Panc1 (cell line): Measurements from ENCODE around the gene XPNPEP3. TPM values are rescaled to one million over a fixed set of nuclear protein-coding genes. Genes with fewer than 3 reads are reported as not detected.

Experiments used
- ATAC-seq: fragments of 200-7000 bp; cut with Tn5 transposase; 2 replicates; pipeline ENCODE4 v1.9.1; 2020; ENCODE audit warnings: mild to moderate bottlenecking, moderate library complexity
- Bru-seq: library from RNA; stranded (reverse); fragments of 400-500 nt; gene quantifications from one replicate; lab custom pipeline; 2021; lab: Mats Ljungman, UMichigan
- BruChase-seq, 2 experiments: library from RNA; stranded (reverse); fragments of 400-500 nt; gene quantifications; one replicate each; lab custom pipeline; 2021; lab: Mats Ljungman, UMichigan
- BruUV-seq: library from RNA; stranded (reverse); fragments of 400-500 nt; replicated peaks from 2 replicates; lab custom pipeline; 2021; lab: Mats Ljungman, UMichigan
- CTCF ChIA-PET: fragments of 300-600 bp; sonication (Branson Sonifier 250); formaldehyde crosslinking; loops from one replicate; lab custom pipeline; 2022; ENCODE audit warnings: antibody characterized with exemption; lab: Charles Lee
- POLR2A ChIA-PET: fragments of 300-600 bp; sonication (Branson Sonifier 250); formaldehyde crosslinking; loops from one replicate; lab custom pipeline; 2022; ENCODE audit warnings: antibody characterized with exemption; lab: Charles Lee
- DNase-seq: peaks from one replicate; pipeline ENCODE4 v3.0.0-alpha.2; 2010; ENCODE audit warnings: low read depth, low spot score
- H3K27ac ChIP-seq: 2 replicates; pipeline ENCODE4 v1.5.1; 2011; ENCODE audit warnings: mild to moderate bottlenecking, low read length, inconsistent platforms
- H3K27me3 ChIP-seq: fragments of 200-500 bp; sonication (Bioruptor generic); 2 replicates; pipeline ENCODE4 v1.6.0; 2014; ENCODE audit warnings: low read length, inconsistent platforms; ENCODE audit not compliant: control insufficient read depth, insufficient read depth
- H3K36me3 ChIP-seq: fragments of 200-500 bp; sonication (Bioruptor generic); 2 replicates; pipeline ENCODE4 v1.5.1; 2014; ENCODE audit warnings: inconsistent platforms, mild to moderate bottlenecking, low read length, moderate library complexity; ENCODE audit not compliant: control insufficient read depth, insufficient read depth
- H3K4me1 ChIP-seq: 2 replicates; pipeline ENCODE4 v1.5.1; 2011; ENCODE audit warnings: inconsistent platforms, mild to moderate bottlenecking, low read length, moderate library complexity; ENCODE audit not compliant: control insufficient read depth, insufficient read depth
- H3K4me3 ChIP-seq, 2 experiments: 2 replicates each; pipeline ENCODE4 v1.5.1; 2011 to 2012; ENCODE audit warnings: low read depth in 2 of 2, low read length in 2 of 2, mild to moderate bottlenecking in 2 of 2, inconsistent platforms in 1 of 2, moderate library complexity in 1 of 2
- H3K9me3 ChIP-seq: fragments of 200-500 bp; sonication (Bioruptor generic); 2 replicates; pipeline ENCODE4 v1.5.1; 2014; ENCODE audit warnings: low read depth, mild to moderate bottlenecking, inconsistent platforms, low read length, moderate library complexity; ENCODE audit not compliant: control insufficient read depth, insufficient read depth
- CTCF ChIP-seq: fragments of 450-650 bp; IDR thresholded peaks from 2 replicates; pipeline ENCODE4 v1.5.1; 2017; ENCODE audit warnings: mild to moderate bottlenecking
- POLR2AphosphoS5 ChIP-seq: IDR thresholded peaks from 2 replicates; pipeline ENCODE4 v1.6.1; 2012; ENCODE audit warnings: mild to moderate bottlenecking, low read depth, low read length, moderate library complexity
- REST ChIP-seq, 2 experiments: IDR thresholded peaks; 2 replicates each; pipeline ENCODE4 v1.6.1; 2011 to 2012; ENCODE audit warnings: low read depth in 2 of 2, control low read depth in 1 of 2, low read length in 1 of 2, mild to moderate bottlenecking in 1 of 2, moderate library complexity in 1 of 2; ENCODE audit not compliant: insufficient read depth in 1 of 2
- SIN3A ChIP-seq: IDR thresholded peaks from 2 replicates; pipeline ENCODE4 v1.6.1; 2012; ENCODE audit warnings: low read depth, mild to moderate bottlenecking, low read length, moderate library complexity, borderline replicate concordance; ENCODE audit not compliant: insufficient read depth
- TCF7L2 ChIP-seq: IDR thresholded peaks from 2 replicates; pipeline ENCODE4 v1.6.1; 2011; ENCODE audit warnings: mild to moderate bottlenecking, low read depth, low read length, inconsistent platforms
- in situ Hi-C: cut with HindIII; loops from 2 replicates; pipeline ENCODE4 v1.10.0; 2016; ENCODE audit warnings: low sequenced_read_pairs, low pct_unique_long_range_greater_than_20kb
- intact Hi-C: fragments of 100-400 bp; cut with micrococcal nuclease; formaldehyde crosslinking; loops from one replicate; pipeline ENCODE4 v1.10.0; 2022; ENCODE audit not compliant: unreplicated experiment
- long read RNA-seq: library from polyadenylated mRNA; unstranded; transcript quantifications from one replicate; pipeline ENCODE4 v2.0.0, GENCODE V29; 2021; ENCODE audit not compliant: unreplicated experiment
- polyA plus RNA-seq: library from polyadenylated mRNA; unstranded; fragments of >200 nt; gene quantifications from one replicate; pipeline ENCODE4 v1.2.1, GENCODE V29; 2012; ENCODE audit warnings: missing spikeins; ENCODE audit not compliant: insufficient read length
- total RNA-seq: library from RNA; stranded (reverse); gene quantifications from one replicate; pipeline ENCODE4 v1.2.1, GENCODE V29; 2021; ENCODE audit not compliant: unreplicated experiment

The XPNPEP3 gene
- total RNA-seq (21.0 TPM), Bru-seq, nascent RNA (percentile 70 among the genes with signal in this experiment), BruChase-seq, experiment 1, labeled RNA remaining after a 2-hour chase (percentile 71 among the genes with signal in this experiment), BruChase-seq, experiment 2, labeled RNA remaining after a 6-hour chase (percentile 83 among the genes with signal in this experiment)
- 8.2 TPM for polyA plus RNA-seq
- long read RNA-seq, full-length matches to known transcripts, result 5 of 19 reads
- long read RNA-seq, partial matches to known transcripts, result 2 of 19 reads
- long read RNA-seq, other reads (novel, unspliced or antisense), result 12 of 19 reads

- no peaks in the 10 kb centered on the region for H3K27me3 ChIP-seq
- BruUV-seq, result no TSS peak
- in situ Hi-C loops, result no loop called here
- POLR2A ChIA-PET, result interaction anchor here (0.5 to 0.6 kb wide), 6 partner anchors 10 to 161 kb away, joined by 3 to 7 read pairs (median 4); no protein-coding TSS in a partner anchor
- ATAC-seq, result peak; percentile 98
- intact Hi-C loops, result no loop called here
- peak within 1 kb of the TSS; percentile 86 for H3K27ac ChIP-seq
- H3K36me3 ChIP-seq, result peaks cover 7% of the 10 kb centered on the region
- peak within 1 kb of the TSS; percentile 66 to 84 for H3K4me3 ChIP-seq
- no peaks in the 10 kb centered on the region for H3K9me3 ChIP-seq
- peak; percentile 82 for DNase-seq
- CTCF ChIA-PET, result no interaction called here
- H3K4me1 ChIP-seq, result peaks cover 29% of the 10 kb centered on the region
- TF ChIP-seq SIN3A, result peak; percentile 83; the same call in 1 of the 2 replicates
- no peak for TF ChIP-seq TCF7L2
- TF ChIP-seq REST (IDR thresholded peaks at IDR 0.05; ENCODE audit: insufficient read depth in 1 of 2, low read depth in 2 of 2, low read length in 1 of 2), result no peak
- peak; percentile 51; the same call in 1 of the 2 replicates for TF ChIP-seq POLR2AphosphoS5
Observed at GRCh38 chr22:40856513-40857308, at the start of gene XPNPEP3, which contains the start of gene ST13. XPNPEP3 (plus strand) TSS chr22:40857148; CDS start chr22:40857182, 34 bp downstream. ST13 (minus strand) TSS chr22:40856639; CDS start chr22:40856540, 99 bp downstream.

GRCh38 chr22:40808018-40808841 is 48.7 kb upstream of the XPNPEP3 start:
- Histone ChIP-seq H3K4me3 (no peak overlapping the region), H3K36me3 (no peaks in the 10 kb centered on the region), H3K4me1 (no peaks in the 10 kb centered on the region), H3K9me3 (no peaks in the 10 kb centered on the region), H3K27me3 (no peaks in the 10 kb centered on the region), H3K27ac (no peak overlapping the region)
- TF ChIP-seq POLR2AphosphoS5, result no peak
- no peak for TF ChIP-seq CTCF
- no peak for TF ChIP-seq SIN3A
- no peak for TF ChIP-seq REST (IDR thresholded peaks at IDR 0.05; ENCODE audit: insufficient read depth in 1 of 2, low read depth in 2 of 2, low read length in 1 of 2)
- no peak for TF ChIP-seq TCF7L2
- intact Hi-C loops, result no loop called here
- BruUV-seq, result no TSS peak
- CTCF ChIA-PET, result no interaction called here
- ATAC-seq, result no peak
- in situ Hi-C loops, result no loop called here
- POLR2A ChIA-PET, result interaction anchor here (0.5 to 0.6 kb wide), 2 partner anchors 13 to 60 kb away, joined by 5 to 9 read pairs; no protein-coding TSS in a partner anchor
- DNase-seq, result no peak
